NCI-H2196 treated with DMSO at 0.1 percent for 48 hours (cell line): ENCODE results near the gene TENM4.
"Not testable (repeated sequence)": the region's sequence is repeated elsewhere in the genome, so short reads cannot be mapped to it uniquely, and the experiment has no call there.

Source experiments
- DNase-seq: peaks from one replicate; lab custom pipeline; 2025; ENCODE audit not compliant: unreplicated experiment; lab: John Stamatoyannopoulos, UW

The TENM4 gene

GRCh38 chr11:78633516-78634310 lies 807.1 kb downstream of the TENM4 start:
- no peak for DNase-seq

- DNase-seq: no peak
These were observed 810.1 kb downstream of the TENM4 start for GRCh38 chr11:78630561-78631303.

- no peak for DNase-seq
These were observed 810.7 kb downstream of the TENM4 start for GRCh38 chr11:78630155-78630554.

- no peak for DNase-seq
These were observed 818.2 kb downstream of the TENM4 start for GRCh38 chr11:78622666-78623065.

GRCh38 chr11:78620159-78620558 lies 820.7 kb downstream of the TENM4 start:
- DNase-seq: no peak

GRCh38 chr11:78615724-78616123 lies 825.1 kb downstream of the TENM4 start:
- no peak for DNase-seq

- DNase-seq: no peak
These were observed 827.4 kb downstream of the TENM4 start for GRCh38 chr11:78613378-78613813.

- no peak for DNase-seq
These were observed 828.0 kb downstream of the TENM4 start for GRCh38 chr11:78612721-78613377.

- not testable (repeated sequence) for DNase-seq
These were observed 831.5 kb downstream of the TENM4 start for GRCh38 chr11:78609321-78609720.

- DNase-seq: no peak
These were observed 833.1 kb downstream of the TENM4 start for GRCh38 chr11:78607696-78608095.

- no peak for DNase-seq
These were observed 834.2 kb downstream of the TENM4 start for GRCh38 chr11:78606667-78607066.

GRCh38 chr11:78605296-78605695 lies 835.5 kb downstream of the TENM4 start:
- no peak for DNase-seq

- DNase-seq: no peak
These were observed 837.0 kb downstream of the TENM4 start for GRCh38 chr11:78603792-78604191.
